CD4-positive, alpha-beta T cell treated with Interleukin-12 subunit alpha and Interleukin-12 subunit beta, for 1 hour (primary cell): ENCODE data around the gene PRB2.
"Not testable (repeated sequence)": the region's sequence is repeated elsewhere in the genome, so short reads cannot be mapped to it uniquely, and the experiment has no call there.

ENCODE experiments used
- DNase-seq: peaks from one replicate; pipeline ENCODE4 v3.0.0-alpha.2; 2020

PRB2 gene

GRCh38 chr12:11395467-11395866, at the start of gene PRB2:
PRB2 (minus strand) TSS chr12:11395567; CDS start chr12:11395529, 38 bp downstream.
- not testable (repeated sequence) for DNase-seq

GRCh38 chr12:11437966-11438365, 42.6 kb upstream of the PRB2 start:
- DNase-seq, result no peak

- DNase-seq, result no peak
Measured at GRCh38 chr12:11433664-11434063, 38.3 kb upstream of the PRB2 start.

GRCh38 chr12:11431486-11431885, 36.1 kb upstream of the PRB2 start:
- DNase-seq, result no peak

- no peak for DNase-seq
Measured at GRCh38 chr12:11427341-11427740, 32.0 kb upstream of the PRB2 start.

GRCh38 chr12:11412731-11413130, 17.4 kb upstream of the PRB2 start:
- DNase-seq, result no peak

GRCh38 chr12:11408096-11408495, 12.7 kb upstream of the PRB2 start:
- DNase-seq, result no peak

- no peak for DNase-seq
Measured at GRCh38 chr12:11397366-11397765, 2.0 kb upstream of the PRB2 start.

GRCh38 chr12:11391456-11391855, 3.9 kb downstream of the PRB2 start:
- DNase-seq, result not testable (repeated sequence)

- DNase-seq, result not testable (repeated sequence)
Measured at GRCh38 chr12:11377420-11377819, 17.9 kb downstream of the PRB2 start.

- DNase-seq, result no peak
Measured at GRCh38 chr12:11361151-11361550, 34.2 kb downstream of the PRB2 start.

GRCh38 chr12:11360205-11360883, 35.0 kb downstream of the PRB2 start:
- not testable (repeated sequence) for DNase-seq

- DNase-seq, result not testable (repeated sequence)
Measured at GRCh38 chr12:11351736-11352135, 43.6 kb downstream of the PRB2 start.

- no peak for DNase-seq
Measured at GRCh38 chr12:11348439-11348838, 46.9 kb downstream of the PRB2 start.

- DNase-seq, result no peak
Measured at GRCh38 chr12:11347810-11348209, 47.6 kb downstream of the PRB2 start.

- DNase-seq, result no peak
Measured at GRCh38 chr12:11344500-11344899, 50.9 kb downstream of the PRB2 start.
